Neural cell (in vitro differentiated cells): ENCODE results near the gene MEP1B. TPM values are rescaled to one million over a fixed set of nuclear protein-coding genes. Genes with fewer than 3 reads are reported as not detected.

Source experiments
- H2AFZ ChIP-seq: fragments of 200-600, 300-800 bp; sonication (generic), shearing (Covaris generic); 2 replicates; pipeline ENCODE4 v1.6.0; 2014; ENCODE audit warnings: low read depth, mild to moderate bottlenecking, antibody characterized with exemption, low read length, moderate library complexity
- H3F3A ChIP-seq: fragments of 200-600 bp; shearing (Covaris generic); 2 replicates; pipeline ENCODE4 v1.6.1; 2016; ENCODE audit warnings: mild to moderate bottlenecking, moderate library complexity, mixed read lengths, antibody characterized with exemption, low read length; ENCODE audit not compliant: insufficient read depth, poor library complexity, severe bottlenecking
- H3K27ac ChIP-seq: fragments of 200-600, 300-800 bp; sonication (generic), shearing (Covaris generic); 2 replicates; pipeline ENCODE4 v1.5.1; 2014; ENCODE audit warnings: mild to moderate bottlenecking, low read length, moderate library complexity
- H3K27me3 ChIP-seq: fragments of 300-800, 200-600 bp; sonication (generic), shearing (Covaris generic); 2 replicates; pipeline ENCODE4 v1.6.0; 2014; ENCODE audit warnings: mild to moderate bottlenecking, low read depth, low read length, moderate library complexity; ENCODE audit not compliant: insufficient read depth
- H3K36me3 ChIP-seq: fragments of 300-800, 200-600 bp; sonication (generic), shearing (Covaris generic); 2 replicates; pipeline ENCODE4 v1.5.1; 2014; ENCODE audit warnings: mild to moderate bottlenecking, antibody characterized with exemption, low read length, moderate library complexity; ENCODE audit not compliant: insufficient read depth
- H3K4me2 ChIP-seq: fragments of 300-800, 200-600 bp; sonication (generic), shearing (Covaris generic); 2 replicates; pipeline ENCODE4 v1.6.0; 2014; ENCODE audit warnings: mild to moderate bottlenecking, low read length
- H3K4me3 ChIP-seq: fragments of 300-800, 200-600 bp; sonication (generic), shearing (Covaris generic); 2 replicates; pipeline ENCODE4 v1.5.1; 2014; ENCODE audit warnings: mild to moderate bottlenecking, low read length, moderate library complexity
- H3K79me2 ChIP-seq: fragments of 200-600 bp; shearing (Covaris generic); replicated peaks from 2 replicates; pipeline ENCODE4 v1.6.0; 2014; ENCODE audit warnings: mild to moderate bottlenecking, low read length, moderate library complexity; ENCODE audit not compliant: insufficient read depth
- H3K9ac ChIP-seq: fragments of 300-800, 200-600 bp; sonication (generic), shearing (Covaris generic); 2 replicates; pipeline ENCODE4 v1.6.1; 2016; ENCODE audit warnings: mild to moderate bottlenecking, low read length, mixed read lengths
- H3K9me2 ChIP-seq: fragments of 200-600 bp; shearing (Covaris generic); 2 replicates; pipeline ENCODE4 v1.6.1; 2016; ENCODE audit warnings: mild to moderate bottlenecking, low read length, mixed read lengths; ENCODE audit not compliant: insufficient read depth
- H3K9me3 ChIP-seq: fragments of 200-600, 300-800 bp; sonication (generic), shearing (Covaris generic); 2 replicates; pipeline ENCODE4 v1.6.1; 2016; ENCODE audit warnings: mild to moderate bottlenecking, mixed run types, low read length, moderate library complexity, mixed read lengths
- H4K20me1 ChIP-seq: fragments of 200-600 bp; shearing (Covaris generic); 2 replicates; pipeline ENCODE4 v1.6.1; 2016; ENCODE audit warnings: mild to moderate bottlenecking, mixed run types; ENCODE audit not compliant: insufficient read depth
- CTCF ChIP-seq: fragments of 450-650 bp; IDR thresholded peaks from 2 replicates; pipeline ENCODE4 v1.5.1; 2014; ENCODE audit warnings: antibody characterized with exemption, mild to moderate bottlenecking, moderate library complexity; ENCODE audit not compliant: poor library complexity, severe bottlenecking
- EP300 ChIP-seq: fragments of 450-650 bp; conservative IDR thresholded peaks from 2 replicates; pipeline ENCODE4 v1.6.1; 2014; ENCODE audit warnings: antibody characterized with exemption, mild to moderate bottlenecking, moderate library complexity; ENCODE audit not compliant: poor library complexity, severe bottlenecking
- EZH2 ChIP-seq: fragments of 200-600, 300-800 bp; shearing (Covaris generic), sonication (generic); IDR thresholded peaks from 2 replicates; pipeline ENCODE4 v1.6.1; 2014; ENCODE audit warnings: antibody characterized with exemption, low read length, borderline replicate concordance, mild to moderate bottlenecking; ENCODE audit not compliant: insufficient read depth, poor library complexity, severe bottlenecking
- MXI1 ChIP-seq: fragments of 450-650 bp; conservative IDR thresholded peaks from 2 replicates; pipeline ENCODE4 v1.6.1; 2014; ENCODE audit warnings: antibody characterized with exemption, mild to moderate bottlenecking; ENCODE audit not compliant: poor library complexity, severe bottlenecking
- POLR2AphosphoS5 ChIP-seq: IDR thresholded peaks from 2 replicates; pipeline ENCODE4 v1.6.1; 2012
- RAD21 ChIP-seq: fragments of 450-650 bp; conservative IDR thresholded peaks from 2 replicates; pipeline ENCODE4 v1.6.1; 2014; ENCODE audit warnings: antibody characterized with exemption, mild to moderate bottlenecking, moderate library complexity
- REST ChIP-seq: IDR thresholded peaks from 2 replicates; pipeline ENCODE4 v1.6.1; 2012; ENCODE audit warnings: borderline replicate concordance
- SMC3 ChIP-seq: fragments of 450-650 bp; conservative IDR thresholded peaks from 2 replicates; pipeline ENCODE4 v1.6.1; 2014; ENCODE audit warnings: antibody characterized with exemption, mild to moderate bottlenecking, moderate library complexity; ENCODE audit not compliant: poor library complexity
- TAF1 ChIP-seq: IDR thresholded peaks from 2 replicates; pipeline ENCODE4 v1.6.1; 2012; ENCODE audit warnings: low read depth
- polyA plus RNA-seq: library from polyadenylated mRNA; depleted of rRNA; stranded (reverse); fragments of >200 nt; gene quantifications from 2 replicates; pipeline ENCODE4 v1.2.3, GENCODE V29; 2014

MEP1B gene
- polyA plus RNA-seq, 1 donor from 2014 or later = not detected

- Histone ChIP-seq H3K9ac (no peak overlapping the region), H3K9me3 (no peaks in the 10 kb centered on the region), H3K4me3 (no peak overlapping the region), H3K36me3 (no peaks in the 10 kb centered on the region), H3K27ac (no peak overlapping the region), H3K4me2 (no peak overlapping the region), H3K79me2 (no peaks in the 10 kb centered on the region), H3K9me2 (no peaks in the 10 kb centered on the region), H3F3A (no peaks in the 10 kb centered on the region), H4K20me1 (no peaks in the 10 kb centered on the region), H3K27me3 (no peaks in the 10 kb centered on the region), H2AFZ (no peak overlapping the region)
- no peak for TF ChIP-seq RAD21
- TF ChIP-seq REST = no peak
- TF ChIP-seq EZH2 = no peak
- no peak for TF ChIP-seq CTCF
- TF ChIP-seq MXI1 = no peak
- TF ChIP-seq SMC3 = no peak
- no peak for TF ChIP-seq EP300
- no peak for TF ChIP-seq POLR2AphosphoS5
- TF ChIP-seq TAF1 = no peak
Observed at GRCh38 chr18:32258558-32259204, 68.8 kb downstream of the MEP1B start.

- Histone ChIP-seq H3K4me2 (no peak overlapping the region), H3K79me2 (no peaks in the 10 kb centered on the region), H3K9me2 (no peaks in the 10 kb centered on the region), H3K4me3 (no peak overlapping the region), H3K36me3 (no peaks in the 10 kb centered on the region), H2AFZ (no peak overlapping the region), H3K9me3 (no peaks in the 10 kb centered on the region), H3K27me3 (no peaks in the 10 kb centered on the region), H3F3A (no peaks in the 10 kb centered on the region), H3K9ac (no peak overlapping the region), H4K20me1 (no peaks in the 10 kb centered on the region), H3K27ac (no peak overlapping the region)
- no peak for TF ChIP-seq EZH2
Observed at GRCh38 chr18:32259553-32259952, 69.7 kb downstream of the MEP1B start.
